ENCODE data around the gene NDUFA11. TPM values are rescaled to one million over a fixed set of nuclear protein-coding genes. Genes with fewer than 3 reads are reported as not detected.

Gene NDUFA11
- total RNA-seq, 3 donors from 2014 or later (not counting 1 experiment from before 2014, with no cell fraction given) = 111 to 115 (median 113) TPM

GRCh38 chr19:5916181-5916708, 12.7 kb upstream of the NDUFA11 start:
- Mint-ChIP-seq H3K27me3 (ENCODE audit: low read depth in 2 of 2) (no peaks in the 10 kb centered on the region), H3K4me3 (no peak overlapping the region), H3K36me3 (no peaks in the 10 kb centered on the region), H3K27ac (no peak overlapping the region), H3K4me1 (no peaks in the 10 kb centered on the region), H3K9me3 (no peaks in the 10 kb centered on the region)
- no peaks in the 10 kb centered on the region for H3K27me3 ChIP-seq (ENCODE audit: control insufficient read depth, insufficient read depth, low read length)
- H3K4me3 ChIP-seq (ENCODE audit: low read length) = no peak overlapping the region
- TF ChIP-seq CTCF (IDR thresholded peaks at IDR 0.05) = no peak
- no peak for ATAC-seq
- DNase-seq = no peak
- no peaks in the 10 kb centered on the region for H3K4me1 ChIP-seq (ENCODE audit: control insufficient read depth, insufficient read depth, low read length)
- H3K36me3 ChIP-seq (ENCODE audit: control insufficient read depth, insufficient read depth, low read length) = peaks cover 53% of the 10 kb centered on the region
- H3K9me3 ChIP-seq (ENCODE audit: control insufficient read depth, insufficient read depth, low read length) = no peaks in the 10 kb centered on the region
- 95% methylated on average over 14 of the region's 14 CpGs for WGBS (ENCODE audit: insufficient coverage)
- no peak overlapping the region for H3K27ac ChIP-seq (ENCODE audit: low read length)
- intact Hi-C loops (cut with micrococcal nuclease) = no loop called here

- intact Hi-C loops (cut with micrococcal nuclease) = no loop called here
- no peak for DNase-seq
- no peaks in the 10 kb centered on the region for H3K27me3 ChIP-seq (ENCODE audit: control insufficient read depth, insufficient read depth, low read length)
- no peak overlapping the region for H3K4me3 ChIP-seq (ENCODE audit: low read length)
- no peaks in the 10 kb centered on the region for H3K27me3 Mint-ChIP-seq (ENCODE audit: low read depth in 2 of 2)
- WGBS (ENCODE audit: insufficient coverage) = 94% methylated on average over 11 of the region's 11 CpGs
- no peaks in the 10 kb centered on the region for H3K9me3 ChIP-seq (ENCODE audit: control insufficient read depth, insufficient read depth, low read length)
- ATAC-seq = no peak
- no peak for TF ChIP-seq CTCF (IDR thresholded peaks at IDR 0.05)
- H3K36me3 Mint-ChIP-seq = no peaks in the 10 kb centered on the region
- no peak overlapping the region for H3K27ac ChIP-seq (ENCODE audit: low read length)
- H3K4me1 ChIP-seq (ENCODE audit: control insufficient read depth, insufficient read depth, low read length) = no peaks in the 10 kb centered on the region
- no peaks in the 10 kb centered on the region for H3K9me3 Mint-ChIP-seq
- no peak overlapping the region for H3K4me3 Mint-ChIP-seq
- H3K4me1 Mint-ChIP-seq = no peaks in the 10 kb centered on the region
- H3K27ac Mint-ChIP-seq = no peak overlapping the region
- H3K36me3 ChIP-seq (ENCODE audit: control insufficient read depth, insufficient read depth, low read length) = peaks cover 53% of the 10 kb centered on the region
Measured at GRCh38 chr19:5915782-5916165, 12.2 kb upstream of the NDUFA11 start.

GRCh38 chr19:5914946-5915781, 11.6 kb upstream of the NDUFA11 start:
- no peaks in the 10 kb centered on the region for H3K9me3 ChIP-seq (ENCODE audit: control insufficient read depth, insufficient read depth, low read length)
- Mint-ChIP-seq H3K36me3 (no peaks in the 10 kb centered on the region), H3K9me3 (no peaks in the 10 kb centered on the region), H3K4me1 (no peaks in the 10 kb centered on the region), H3K27ac (no peak overlapping the region), H3K27me3 (ENCODE audit: low read depth in 2 of 2) (no peaks in the 10 kb centered on the region), H3K4me3 (no peak overlapping the region)
- no peaks in the 10 kb centered on the region for H3K4me1 ChIP-seq (ENCODE audit: control insufficient read depth, insufficient read depth, low read length)
- no peak for ATAC-seq
- no peak for TF ChIP-seq CTCF (IDR thresholded peaks at IDR 0.05)
- 96% methylated on average over 42 of the region's 42 CpGs for WGBS (ENCODE audit: insufficient coverage)
- H3K4me3 ChIP-seq (ENCODE audit: low read length) = no peak overlapping the region
- no peaks in the 10 kb centered on the region for H3K27me3 ChIP-seq (ENCODE audit: control insufficient read depth, insufficient read depth, low read length)
- H3K27ac ChIP-seq (ENCODE audit: low read length) = no peak overlapping the region
- H3K36me3 ChIP-seq (ENCODE audit: control insufficient read depth, insufficient read depth, low read length) = peaks cover 51% of the 10 kb centered on the region
- intact Hi-C loops (cut with micrococcal nuclease) = no loop called here
- DNase-seq = no peak
